Suprapubic skin (tissue), 3 donors: ENCODE measurements around the gene CXCR1.

Experiments
- CTCF ChIP-seq, 2 donors: fragments of 200-600 bp in 1 of 2; fragments of 450-650 bp in 1 of 2; sonication (generic) in 1 of 2; IDR thresholded peaks; one replicate each; pipeline ENCODE4 v1.5.1; 2016 to 2019; ENCODE audit warnings: antibody characterized with exemption in 2 of 2, mild to moderate bottlenecking in 1 of 2, moderate library complexity in 1 of 2
- POLR2AphosphoS5 ChIP-seq, 3 donors: sonication (generic); formaldehyde crosslinking; IDR thresholded peaks; one replicate each; pipeline ENCODE4 v1.6.1; 2017; ENCODE audit warnings: antibody characterized with exemption in 3 of 3

- TF ChIP-seq CTCF (IDR thresholded peaks at IDR 0.05) (no peak), POLR2AphosphoS5 (IDR thresholded peaks at IDR 0.05) (no peak)
Measured at GRCh38 chr2:218186876-218187275, 20.1 kb upstream of the CXCR1 start.
